ENCODE measurements around the gene HES5. TPM values are rescaled to one million over a fixed set of nuclear protein-coding genes. Genes with fewer than 3 reads are reported as not detected.

Gene HES5
- polyA plus RNA-seq, 1 of the 3 experiments (the other 2 are of a cell fraction) = 0.03 TPM

DNA sequence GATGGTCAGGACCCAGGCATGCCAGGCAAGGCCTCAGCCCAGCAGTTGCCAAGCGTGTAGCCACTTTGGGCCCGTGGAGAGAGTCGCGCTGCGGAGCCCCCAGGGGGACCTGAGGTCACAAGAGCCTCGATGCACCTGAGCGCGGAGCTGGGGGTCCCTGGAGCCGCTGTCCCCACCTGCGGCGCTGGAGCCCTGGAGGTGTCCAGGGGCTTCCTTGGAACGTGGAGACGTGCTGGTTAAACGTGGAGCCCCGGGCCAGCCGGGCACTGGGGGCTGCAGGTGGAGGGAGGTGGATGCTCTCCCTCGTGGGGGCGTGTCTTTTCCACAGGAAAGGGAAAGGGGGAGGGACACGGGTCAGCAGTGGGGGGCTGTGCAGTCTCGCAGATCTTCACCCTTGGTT is 50.9 kb downstream of the HES5 start:
- H3F3A ChIP-seq (replicated peaks; ENCODE audit: insufficient read depth) = no peaks in the 10 kb centered on the region
- no peaks in the 10 kb centered on the region for H3K27me3 ChIP-seq (ENCODE audit: insufficient read depth)
- H3K4me3 ChIP-seq (ENCODE audit: low read depth in 2 of 2, low read length in 1 of 2) = no peak overlapping the region
- H3K27ac ChIP-seq (ENCODE audit: low read depth in 2 of 2, low read length in 1 of 2) = peak overlapping the region in 1 of 2 experiments; percentile 96; a peak in 1 of 4 replicates
- DNase-seq = no peak
- no peaks in the 10 kb centered on the region for H3K79me2 ChIP-seq (ENCODE audit: insufficient read depth)
- H4K20me1 ChIP-seq (ENCODE audit: insufficient read depth) = no peaks in the 10 kb centered on the region
- no peaks in the 10 kb centered on the region for H3K9me3 ChIP-seq
- no peak for TF ChIP-seq MXI1 (IDR thresholded peaks at IDR 0.05; ENCODE audit: low read depth, low read length)
- TF ChIP-seq RCOR1 (IDR thresholded peaks at IDR 0.05; ENCODE audit: low read length) = no peak
- TF ChIP-seq NRF1 (IDR thresholded peaks at IDR 0.05; ENCODE audit: low read depth, low read length) = no peak
- no peak for TF ChIP-seq POLR2AphosphoS5 (IDR thresholded peaks at IDR 0.05; ENCODE audit: low read depth, low read length)
- no peak for TF ChIP-seq TAF1 (IDR thresholded peaks at IDR 0.05; ENCODE audit: borderline replicate concordance, low read depth, low read length)
- no peak for TF ChIP-seq FOXJ3 (CRISPR knock-in tag; IDR thresholded peaks at IDR 0.05)
- TF ChIP-seq, protein P1, sequence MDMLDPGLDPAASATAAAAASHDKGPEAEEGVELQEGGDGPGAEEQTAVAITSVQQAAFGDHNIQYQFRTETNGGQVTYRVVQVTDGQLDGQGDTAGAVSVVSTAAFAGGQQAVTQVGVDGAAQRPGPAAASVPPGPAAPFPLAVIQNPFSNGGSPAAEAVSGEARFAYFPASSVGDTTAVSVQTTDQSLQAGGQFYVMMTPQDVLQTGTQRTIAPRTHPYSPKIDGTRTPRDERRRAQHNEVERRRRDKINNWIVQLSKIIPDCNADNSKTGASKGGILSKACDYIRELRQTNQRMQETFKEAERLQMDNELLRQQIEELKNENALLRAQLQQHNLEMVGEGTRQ (IDR thresholded peaks at IDR 0.05; ENCODE audit: borderline replicate concordance, low read depth, low read length) = no peak
- TF ChIP-seq RAD21 (IDR thresholded peaks at IDR 0.05; ENCODE audit: low read length) = no peak
- no peak for TF ChIP-seq TCF12 (IDR thresholded peaks at IDR 0.05)
- TF ChIP-seq, protein P2, sequence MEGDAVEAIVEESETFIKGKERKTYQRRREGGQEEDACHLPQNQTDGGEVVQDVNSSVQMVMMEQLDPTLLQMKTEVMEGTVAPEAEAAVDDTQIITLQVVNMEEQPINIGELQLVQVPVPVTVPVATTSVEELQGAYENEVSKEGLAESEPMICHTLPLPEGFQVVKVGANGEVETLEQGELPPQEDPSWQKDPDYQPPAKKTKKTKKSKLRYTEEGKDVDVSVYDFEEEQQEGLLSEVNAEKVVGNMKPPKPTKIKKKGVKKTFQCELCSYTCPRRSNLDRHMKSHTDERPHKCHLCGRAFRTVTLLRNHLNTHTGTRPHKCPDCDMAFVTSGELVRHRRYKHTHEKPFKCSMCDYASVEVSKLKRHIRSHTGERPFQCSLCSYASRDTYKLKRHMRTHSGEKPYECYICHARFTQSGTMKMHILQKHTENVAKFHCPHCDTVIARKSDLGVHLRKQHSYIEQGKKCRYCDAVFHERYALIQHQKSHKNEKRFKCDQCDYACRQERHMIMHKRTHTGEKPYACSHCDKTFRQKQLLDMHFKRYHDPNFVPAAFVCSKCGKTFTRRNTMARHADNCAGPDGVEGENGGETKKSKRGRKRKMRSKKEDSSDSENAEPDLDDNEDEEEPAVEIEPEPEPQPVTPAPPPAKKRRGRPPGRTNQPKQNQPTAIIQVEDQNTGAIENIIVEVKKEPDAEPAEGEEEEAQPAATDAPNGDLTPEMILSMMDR (IDR thresholded peaks at IDR 0.05) = no peak
- no peak for TF ChIP-seq EZH2phosphoT487 (IDR thresholded peaks at IDR 0.05; ENCODE audit: borderline replicate concordance, low read depth)
- no peak for TF ChIP-seq SMC3 (IDR thresholded peaks at IDR 0.05; ENCODE audit: low read depth, low read length)
- no peak for TF ChIP-seq JUND (IDR thresholded peaks at IDR 0.05)
- TF ChIP-seq GABPA (IDR thresholded peaks at IDR 0.05; ENCODE audit: low read depth) = no peak
- no peak for TF ChIP-seq RXRA (IDR thresholded peaks at IDR 0.05; ENCODE audit: borderline replicate concordance, low read depth)
- no peaks in the 10 kb centered on the region for H3K9me2 ChIP-seq
- ChIA-PET CTCF (interaction anchor here (1.0 to 2.8 kb wide), 4 partner anchors 10 to 65 kb away, joined by 3 to 15 read pairs (median 4); no protein-coding TSS in a partner anchor), POLR2A (no interaction called here)
- H2AFZ ChIP-seq (ENCODE audit: low read depth) = no peak overlapping the region
- no peak overlapping the region for H3K4me2 ChIP-seq
- no peaks in the 10 kb centered on the region for H3K36me3 ChIP-seq (replicated peaks in 1 of 2; ENCODE audit: control insufficient read depth in 1 of 2, insufficient read depth in 2 of 2, low read length in 1 of 2)
- WGBS (ENCODE audit: low lambda C conversion rate) = 57% methylated on average over 2 of the region's 20 CpGs
- peaks cover 0 to 92% of the 10 kb centered on the region in 2 experiments; a peak in 1 of 4 replicates for H3K4me1 ChIP-seq (ENCODE audit: control insufficient read depth in 1 of 2, insufficient read depth in 2 of 2, low read depth in 1 of 2, low read length in 1 of 2)
- H3K9ac ChIP-seq = no peak overlapping the region

Other genes with a start within 250 kb of the HES5 start
- gene MORN1, start 138.7 kb downstream of the HES5 start, polyA plus RNA-seq (2012; rRNA removed) = 13.7 and 16.3 TPM in 2 replicates
- gene RER1, start 138.4 kb downstream of the HES5 start, polyA plus RNA-seq (2012; rRNA removed) = 181 and 189 TPM in 2 replicates
- 25.7 and 28.6 TPM in 2 replicates for gene PEX10, start 117.7 kb downstream of the HES5 start, polyA plus RNA-seq (2012; rRNA removed)
- gene PLCH2, start 54.0 kb downstream of the HES5 start, polyA plus RNA-seq (2012; rRNA removed) = 0.08 and 0.18 TPM in 2 replicates
- gene PANK4, start 3.7 kb downstream of the HES5 start, polyA plus RNA-seq (2012; rRNA removed) = 15.1 and 16.6 TPM in 2 replicates
- gene TNFRSF14, start 26.1 kb upstream of the HES5 start, polyA plus RNA-seq (2012; rRNA removed) = 0.19 and 0.28 TPM in 2 replicates
- 28.0 and 33.7 TPM in 2 replicates for gene PRXL2B, start 56.5 kb upstream of the HES5 start, polyA plus RNA-seq (2012; rRNA removed)
- gene MMEL1, start 102.8 kb upstream of the HES5 start, polyA plus RNA-seq (2012; rRNA removed) = 0.16 and 0.26 TPM in 2 replicates

All from SK-N-SH (cell line).